HCT116 (cell line): ENCODE measurements around the gene LAMC2.

Source experiments
- CEBPB ChIP-seq: IDR thresholded peaks from 2 replicates; pipeline ENCODE4 v1.6.1; 2012; ENCODE audit warnings: low read depth
- EZH2 ChIP-seq: fragments of 200-600 bp; sonication (generic); IDR thresholded peaks from 2 replicates; pipeline ENCODE4 v1.6.1; 2017; ENCODE audit warnings: antibody characterized with exemption, mixed run types
- JUND ChIP-seq: IDR thresholded peaks from 2 replicates; pipeline ENCODE4 v1.6.1; 2012
- POLR2A ChIP-seq: IDR thresholded peaks from 2 replicates; pipeline ENCODE4 v1.7.0; 2011; ENCODE audit warnings: borderline replicate concordance; ENCODE audit not compliant: insufficient read depth, insufficient read length; ENCODE audit errors: extremely low read depth
- POLR2AphosphoS5 ChIP-seq: IDR thresholded peaks from 2 replicates; pipeline ENCODE4 v1.6.1; 2011; ENCODE audit warnings: mild to moderate bottlenecking, low read depth, low read length, moderate library complexity
- RAD21 ChIP-seq: IDR thresholded peaks from 2 replicates; pipeline ENCODE4 v1.6.1; 2012; ENCODE audit warnings: low read depth, mild to moderate bottlenecking
- ZFX ChIP-seq: fragments of 450-650 bp; IDR thresholded peaks from 2 replicates; pipeline ENCODE4 v1.6.1; 2017
- ZNF274 ChIP-seq: fragments of 200-500 bp; sonication (Bioruptor generic); IDR thresholded peaks from 2 replicates; pipeline ENCODE4 v1.6.1; 2014; ENCODE audit warnings: mild to moderate bottlenecking, low read depth, low read length, inconsistent platforms
- TF ChIP-seq, protein P1 (sequence below), 3 experiments: fragments of 200-600 bp in 1 of 3; sonication (generic) in 1 of 3; IDR thresholded peaks in 2 of 3; conservative IDR thresholded peaks in 1 of 3; 2 replicates each; pipeline ENCODE4 v1.5.1; 2012 to 2017; ENCODE audit warnings: low read depth in 2 of 3, low read length in 2 of 3, antibody characterized with exemption in 1 of 3, borderline replicate concordance in 1 of 3, control low read depth in 1 of 3, mild to moderate bottlenecking in 1 of 3, mixed read lengths in 1 of 3, mixed run types in 1 of 3, moderate library complexity in 1 of 3; ENCODE audit not compliant: insufficient read depth in 1 of 3
- TF ChIP-seq, protein P2 (sequence below): IDR thresholded peaks from 2 replicates; pipeline ENCODE4 v1.6.1; 2012
- TF ChIP-seq, protein P3 (sequence below): IDR thresholded peaks from 2 replicates; pipeline ENCODE4 v1.6.1; 2012

DNA sequence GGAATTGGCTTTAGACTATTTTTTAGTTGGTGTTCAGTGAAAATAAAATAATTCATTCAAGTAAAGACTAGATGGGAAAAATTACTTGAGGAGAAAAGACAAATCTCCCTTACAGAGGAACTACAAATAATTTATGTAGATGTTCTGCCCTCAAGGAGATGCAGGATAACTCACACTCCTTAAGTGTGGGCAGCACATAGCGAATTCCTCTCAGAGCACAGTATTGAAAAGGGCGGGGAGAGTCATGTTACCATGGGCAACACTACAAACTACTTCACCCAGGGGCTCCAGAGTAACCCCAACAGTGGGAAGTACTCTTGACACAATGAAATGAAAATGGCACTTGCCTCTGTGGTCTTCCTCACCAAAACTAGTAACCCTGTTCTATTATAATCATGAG, 20.6 kb upstream of the LAMC2 start:
- TF ChIP-seq, protein P1, sequence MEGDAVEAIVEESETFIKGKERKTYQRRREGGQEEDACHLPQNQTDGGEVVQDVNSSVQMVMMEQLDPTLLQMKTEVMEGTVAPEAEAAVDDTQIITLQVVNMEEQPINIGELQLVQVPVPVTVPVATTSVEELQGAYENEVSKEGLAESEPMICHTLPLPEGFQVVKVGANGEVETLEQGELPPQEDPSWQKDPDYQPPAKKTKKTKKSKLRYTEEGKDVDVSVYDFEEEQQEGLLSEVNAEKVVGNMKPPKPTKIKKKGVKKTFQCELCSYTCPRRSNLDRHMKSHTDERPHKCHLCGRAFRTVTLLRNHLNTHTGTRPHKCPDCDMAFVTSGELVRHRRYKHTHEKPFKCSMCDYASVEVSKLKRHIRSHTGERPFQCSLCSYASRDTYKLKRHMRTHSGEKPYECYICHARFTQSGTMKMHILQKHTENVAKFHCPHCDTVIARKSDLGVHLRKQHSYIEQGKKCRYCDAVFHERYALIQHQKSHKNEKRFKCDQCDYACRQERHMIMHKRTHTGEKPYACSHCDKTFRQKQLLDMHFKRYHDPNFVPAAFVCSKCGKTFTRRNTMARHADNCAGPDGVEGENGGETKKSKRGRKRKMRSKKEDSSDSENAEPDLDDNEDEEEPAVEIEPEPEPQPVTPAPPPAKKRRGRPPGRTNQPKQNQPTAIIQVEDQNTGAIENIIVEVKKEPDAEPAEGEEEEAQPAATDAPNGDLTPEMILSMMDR (IDR thresholded peaks at IDR 0.05 in 2 of 3, conservative IDR thresholded peaks at IDR 0.05 in 1 of 3; ENCODE audit: borderline replicate concordance in 1 of 3, insufficient read depth in 1 of 3, low read depth in 2 of 3, low read length in 2 of 3): no peak
- TF ChIP-seq, protein P2, sequence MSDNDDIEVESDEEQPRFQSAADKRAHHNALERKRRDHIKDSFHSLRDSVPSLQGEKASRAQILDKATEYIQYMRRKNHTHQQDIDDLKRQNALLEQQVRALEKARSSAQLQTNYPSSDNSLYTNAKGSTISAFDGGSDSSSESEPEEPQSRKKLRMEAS: no peak
- TF ChIP-seq JUND (no peak), EZH2 (no peak), POLR2AphosphoS5 (no peak), RAD21 (no peak), ZNF274 (no peak), CEBPB (no peak), ZFX (no peak), POLR2A (no peak)
- TF ChIP-seq, protein P3, sequence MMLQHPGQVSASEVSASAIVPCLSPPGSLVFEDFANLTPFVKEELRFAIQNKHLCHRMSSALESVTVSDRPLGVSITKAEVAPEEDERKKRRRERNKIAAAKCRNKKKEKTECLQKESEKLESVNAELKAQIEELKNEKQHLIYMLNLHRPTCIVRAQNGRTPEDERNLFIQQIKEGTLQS: no peak
